Panc1 (cell line): ENCODE results near the gene THOC7.

ENCODE experiments used
- SIN3A ChIP-seq: IDR thresholded peaks from 2 replicates; pipeline ENCODE4 v1.6.1; 2012; ENCODE audit warnings: low read depth, mild to moderate bottlenecking, low read length, moderate library complexity, borderline replicate concordance; ENCODE audit not compliant: insufficient read depth
- TF ChIP-seq, protein P1 (sequence below): fragments of 450-650 bp; IDR thresholded peaks from 2 replicates; pipeline ENCODE4 v1.5.1; 2017; ENCODE audit warnings: mild to moderate bottlenecking

DNA sequence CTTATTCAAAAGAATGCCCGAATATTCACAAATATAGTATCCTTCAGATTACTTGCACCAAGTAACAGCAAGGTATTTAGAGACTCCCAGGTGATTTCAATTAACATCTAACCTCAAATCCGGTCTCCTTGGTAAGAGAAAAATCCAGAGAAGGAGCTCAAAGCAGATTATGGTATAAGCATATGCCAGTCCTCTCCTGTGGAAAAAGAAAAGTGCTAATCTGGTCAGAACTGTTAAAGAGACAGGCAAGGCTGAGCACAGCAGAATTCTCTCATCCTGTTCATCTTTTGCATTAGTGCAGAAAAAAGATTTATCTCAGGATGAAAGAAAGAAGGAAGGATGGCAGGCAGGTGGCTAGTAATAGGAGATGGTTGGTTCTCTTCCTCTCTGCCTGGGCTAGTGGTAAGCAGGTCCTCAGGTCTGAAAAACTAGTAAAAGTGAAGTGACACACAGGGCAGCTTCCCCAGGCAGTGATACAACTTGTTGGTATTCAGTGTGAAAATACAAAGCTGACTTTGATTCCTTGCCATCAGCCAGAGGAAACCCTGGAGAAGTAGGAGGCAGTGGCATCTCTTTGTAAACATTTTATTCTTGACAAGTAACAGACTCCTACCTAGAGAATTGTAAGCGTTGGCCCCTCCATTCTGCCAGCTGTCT, 14.3 kb upstream of the THOC7 start:
- TF ChIP-seq, protein P1, sequence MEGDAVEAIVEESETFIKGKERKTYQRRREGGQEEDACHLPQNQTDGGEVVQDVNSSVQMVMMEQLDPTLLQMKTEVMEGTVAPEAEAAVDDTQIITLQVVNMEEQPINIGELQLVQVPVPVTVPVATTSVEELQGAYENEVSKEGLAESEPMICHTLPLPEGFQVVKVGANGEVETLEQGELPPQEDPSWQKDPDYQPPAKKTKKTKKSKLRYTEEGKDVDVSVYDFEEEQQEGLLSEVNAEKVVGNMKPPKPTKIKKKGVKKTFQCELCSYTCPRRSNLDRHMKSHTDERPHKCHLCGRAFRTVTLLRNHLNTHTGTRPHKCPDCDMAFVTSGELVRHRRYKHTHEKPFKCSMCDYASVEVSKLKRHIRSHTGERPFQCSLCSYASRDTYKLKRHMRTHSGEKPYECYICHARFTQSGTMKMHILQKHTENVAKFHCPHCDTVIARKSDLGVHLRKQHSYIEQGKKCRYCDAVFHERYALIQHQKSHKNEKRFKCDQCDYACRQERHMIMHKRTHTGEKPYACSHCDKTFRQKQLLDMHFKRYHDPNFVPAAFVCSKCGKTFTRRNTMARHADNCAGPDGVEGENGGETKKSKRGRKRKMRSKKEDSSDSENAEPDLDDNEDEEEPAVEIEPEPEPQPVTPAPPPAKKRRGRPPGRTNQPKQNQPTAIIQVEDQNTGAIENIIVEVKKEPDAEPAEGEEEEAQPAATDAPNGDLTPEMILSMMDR, result no peak
- TF ChIP-seq SIN3A, result no peak
